Hippocampal formation (tissue), 2 donors: Measurements from ENCODE around the gene STK17A.
"Not testable (repeated sequence)": the region's sequence is repeated elsewhere in the genome, so short reads cannot be mapped to it uniquely, and the experiment has no call there.

Experiments used
- DNase-seq, 2 donors: peaks; one replicate each; lab custom pipeline; 2025; lab: John Stamatoyannopoulos, UW

Gene STK17A

DNA sequence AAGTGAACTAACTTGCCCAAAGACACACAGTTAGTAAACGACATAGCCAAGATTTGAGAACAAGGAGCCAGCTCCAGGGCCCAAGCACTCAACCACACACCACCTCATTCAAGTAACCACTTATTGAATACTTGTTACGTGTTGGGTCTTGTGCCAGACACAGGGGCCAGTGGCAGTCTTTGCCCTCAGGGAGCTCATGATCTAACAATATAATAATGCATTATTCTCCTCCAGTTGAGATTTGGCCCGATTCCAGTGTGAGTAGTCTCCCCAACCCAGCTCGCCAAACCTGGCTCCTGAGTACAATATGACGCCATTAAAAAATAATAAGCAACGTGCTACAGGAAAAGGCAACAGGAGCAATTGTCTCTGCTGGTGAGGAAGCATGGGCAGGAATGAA is 14.4 kb upstream of the STK17A start:
- no peak for DNase-seq

- no peak for DNase-seq
Observed at GRCh38 chr7:43569424-43569823, 13.5 kb upstream of the STK17A start.

- no peak for DNase-seq
Observed at GRCh38 chr7:43570688-43571365, 12.1 kb upstream of the STK17A start.

DNA sequence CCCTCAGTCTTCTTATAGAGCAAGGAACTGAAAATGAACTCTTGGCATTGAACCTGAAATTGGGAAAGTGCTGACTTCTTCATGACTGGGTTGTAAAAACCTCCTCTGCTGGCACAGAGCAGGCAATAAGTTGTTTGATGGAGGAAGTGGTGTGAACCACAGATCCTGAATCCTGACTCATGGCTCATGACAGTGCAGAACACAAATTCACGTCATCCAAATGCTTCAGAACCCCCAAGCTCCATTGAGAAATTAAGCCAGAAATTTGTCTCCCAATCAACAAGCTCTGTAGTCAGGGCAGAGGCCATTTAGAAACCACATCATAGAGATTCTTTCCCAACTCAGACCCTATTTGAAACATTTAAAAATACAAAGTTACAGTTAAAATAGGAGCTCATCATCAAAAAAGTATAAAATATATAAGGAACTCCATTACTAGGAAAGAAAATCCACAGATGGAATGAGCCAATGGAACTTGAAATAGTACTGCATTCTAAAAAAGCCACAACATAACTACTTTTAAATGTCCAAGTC is 10.3 kb upstream of the STK17A start:
- DNase-seq = peak in 1 of 2 donors; percentile 13

DNA sequence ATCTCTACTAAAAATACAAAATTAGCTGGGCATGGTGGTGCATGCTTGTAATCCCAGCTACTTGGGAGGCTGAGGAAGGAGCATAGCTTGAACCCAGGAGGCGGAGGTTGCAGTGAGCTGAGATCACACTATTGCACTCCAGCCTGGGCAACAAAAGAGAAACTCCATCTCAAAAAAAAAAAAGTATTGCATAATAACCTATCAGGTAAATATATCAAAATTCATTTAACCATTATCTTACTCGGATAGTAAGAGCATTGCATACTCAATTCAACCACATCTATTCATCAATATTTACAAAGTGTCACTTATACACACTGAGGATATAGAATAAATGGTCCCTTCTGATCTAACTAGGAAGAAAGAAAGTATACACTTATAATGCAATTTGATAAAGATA is 9.1 kb upstream of the STK17A start:
- DNase-seq = not testable (repeated sequence)

- DNase-seq = no peak
Observed at GRCh38 chr7:43575506-43575905, 7.4 kb upstream of the STK17A start.

DNA sequence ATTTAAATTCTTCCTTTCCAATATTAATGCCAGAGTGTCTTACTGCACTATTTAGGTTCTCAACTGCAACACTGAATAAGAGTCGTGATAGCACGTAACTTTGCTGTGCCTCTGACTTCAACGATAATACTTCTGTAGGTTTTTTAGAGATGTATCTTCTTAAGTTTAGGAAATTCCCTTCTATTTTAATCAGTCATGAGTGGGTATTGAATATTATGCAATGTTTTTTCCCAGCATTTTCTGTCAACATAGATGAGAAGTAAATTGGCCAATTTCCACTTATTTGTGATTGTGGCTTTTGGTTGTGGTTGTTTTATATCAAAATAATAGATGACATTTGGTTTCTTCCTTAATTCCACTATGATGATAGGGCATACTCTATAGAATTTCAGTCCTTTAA is 6.7 kb upstream of the STK17A start:
- no peak for DNase-seq

GRCh38 chr7:43577485-43577951 is 5.4 kb upstream of the STK17A start:
- no peak for DNase-seq

DNA sequence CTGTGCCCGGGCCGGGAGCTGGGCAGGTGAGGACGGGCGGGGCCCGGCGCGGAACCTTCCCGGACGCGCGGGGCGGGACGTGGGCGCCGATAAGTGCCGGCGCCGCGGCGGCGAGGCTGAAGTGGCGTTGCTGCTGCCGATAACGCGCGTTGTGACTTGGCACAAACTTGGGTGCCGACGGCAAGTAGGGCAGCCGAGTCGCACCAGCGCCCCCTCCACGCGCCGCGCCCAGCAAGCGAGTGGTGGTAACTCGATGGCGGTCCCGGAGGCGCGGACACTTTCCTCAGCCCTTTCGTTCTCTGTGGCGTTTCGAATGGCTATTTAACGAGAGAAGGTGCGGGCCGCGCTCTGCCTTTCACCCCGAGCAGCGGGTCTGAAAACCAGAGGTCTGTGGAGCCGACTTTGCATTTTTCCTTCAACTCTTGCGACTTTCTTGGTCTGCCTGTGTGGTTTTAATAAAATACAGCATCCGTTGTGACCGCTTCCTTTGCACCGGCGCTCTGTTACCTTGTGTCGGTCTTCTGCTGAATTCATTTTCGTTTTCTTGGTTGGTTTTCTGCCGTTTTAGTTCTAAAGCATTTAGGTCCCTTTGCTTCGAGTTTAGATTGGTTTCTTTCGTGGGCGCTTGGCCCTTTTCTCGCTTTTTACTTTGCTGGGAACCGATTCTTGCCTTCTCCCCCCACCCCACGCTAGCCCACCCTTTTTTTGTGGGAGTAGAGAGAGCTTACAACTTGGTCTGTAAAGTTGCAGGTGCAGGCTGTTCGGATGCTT is 701 bp downstream of the STK17A start:
- DNase-seq = peak; percentile 58 to 60

DNA sequence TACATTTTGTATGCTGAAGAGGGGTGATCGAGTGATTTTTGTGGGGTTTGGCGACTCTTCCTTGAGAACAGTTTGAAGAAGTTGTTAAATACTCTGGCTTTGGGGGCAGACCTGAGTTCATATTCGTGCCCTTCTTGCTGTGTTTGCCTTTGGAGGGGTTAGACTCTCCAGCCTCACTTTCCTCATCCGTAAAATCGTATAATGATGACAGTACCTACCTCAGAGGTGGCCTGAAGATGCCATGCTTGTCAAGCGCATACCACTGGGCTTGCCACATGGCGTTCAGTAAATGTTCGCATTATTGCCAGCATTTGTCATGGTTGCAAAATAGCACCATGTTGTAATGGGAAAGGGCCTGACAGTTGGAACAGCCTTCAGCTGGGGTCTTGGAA is 1.3 kb downstream of the STK17A start:
- no peak for DNase-seq

- DNase-seq = not testable (repeated sequence)
Observed at GRCh38 chr7:43584733-43585132, 1.8 kb downstream of the STK17A start.

GRCh38 chr7:43585562-43585961 is 2.7 kb downstream of the STK17A start:
- no peak for DNase-seq

DNA sequence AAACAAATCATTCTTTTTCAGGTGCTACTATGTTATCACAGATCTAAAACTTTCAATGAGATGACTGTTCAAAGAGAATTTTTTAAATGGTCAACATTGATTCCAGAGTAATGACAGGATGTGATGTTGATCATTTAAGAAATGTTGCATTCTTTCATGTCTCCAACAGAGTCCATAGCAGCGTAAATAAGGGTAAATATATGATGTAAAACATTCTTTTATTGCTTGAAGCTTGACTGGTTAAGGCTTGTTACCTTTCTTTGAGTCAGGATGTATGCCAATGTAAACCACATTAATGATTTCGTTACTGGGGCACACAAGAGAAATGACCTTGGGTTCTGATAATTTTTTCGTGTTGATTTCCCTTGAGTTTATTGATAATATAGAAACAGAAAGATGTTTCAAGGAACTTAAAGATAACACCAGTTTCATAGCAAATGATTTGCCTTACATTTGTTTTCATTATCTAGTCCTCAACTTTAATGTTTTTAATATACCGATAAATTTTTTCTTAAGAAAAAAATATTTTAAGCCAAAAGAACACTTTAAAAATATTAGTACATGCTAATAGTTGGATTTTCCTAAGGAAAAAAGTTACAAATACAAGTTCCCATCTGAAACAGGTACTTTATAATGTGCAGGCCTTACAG is 3.5 kb downstream of the STK17A start:
- DNase-seq = no peak

- no peak for DNase-seq
Observed at GRCh38 chr7:43588477-43589132, 5.7 kb downstream of the STK17A start.

GRCh38 chr7:43589133-43589478 is 6.2 kb downstream of the STK17A start:
- DNase-seq = no peak

DNA sequence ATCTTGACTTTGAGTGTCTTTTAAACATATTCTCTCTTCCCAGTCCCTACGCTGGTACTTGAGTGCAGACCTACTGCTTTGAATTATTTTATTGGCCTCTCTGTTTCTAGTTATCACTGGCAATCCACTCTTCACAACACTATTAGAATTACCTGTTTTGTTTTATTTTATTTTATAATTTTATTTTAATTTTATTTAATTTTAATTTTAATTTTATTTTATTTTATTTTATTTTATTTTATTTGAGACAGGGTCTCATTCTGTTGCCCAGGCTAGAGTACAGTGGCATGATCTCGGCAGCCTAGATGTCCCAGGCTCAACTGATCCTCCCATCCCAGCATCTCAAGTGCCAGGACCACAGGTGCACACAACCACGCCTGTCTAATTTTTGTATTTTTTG is 6.8 kb downstream of the STK17A start:
- no peak for DNase-seq

DNA sequence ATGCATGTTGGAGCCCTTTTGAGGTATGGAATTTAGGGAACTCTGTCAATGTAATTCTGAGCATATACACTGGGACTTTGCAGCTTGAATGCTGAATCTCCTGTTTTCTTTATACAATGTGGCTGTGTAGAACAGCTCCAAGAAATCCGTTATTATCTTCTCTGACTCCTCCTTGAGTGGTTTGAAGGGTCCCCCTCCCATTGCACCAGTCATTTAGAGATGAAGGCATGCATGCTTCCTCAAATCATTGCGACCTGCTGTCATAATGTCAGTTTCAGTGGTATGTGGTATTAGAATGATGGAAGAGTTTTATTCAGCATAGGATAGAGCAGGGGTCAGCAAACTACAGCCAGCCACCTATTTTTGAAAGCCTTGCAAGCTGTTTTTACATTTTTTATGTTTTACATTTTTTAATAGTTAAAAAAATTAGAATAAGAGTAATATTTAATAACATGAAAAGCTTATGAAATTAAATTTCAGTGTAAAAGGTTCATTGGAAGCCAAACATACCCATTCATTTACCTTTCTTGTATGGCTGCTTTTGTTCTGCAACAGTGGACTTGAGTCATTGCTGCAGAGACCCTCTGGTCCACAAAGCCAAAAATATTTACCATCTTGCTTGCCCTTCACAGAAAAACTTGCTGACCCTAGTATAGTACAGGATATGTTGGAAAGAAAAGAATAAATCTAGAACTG is 8.1 kb downstream of the STK17A start:
- no peak for DNase-seq

DNA sequence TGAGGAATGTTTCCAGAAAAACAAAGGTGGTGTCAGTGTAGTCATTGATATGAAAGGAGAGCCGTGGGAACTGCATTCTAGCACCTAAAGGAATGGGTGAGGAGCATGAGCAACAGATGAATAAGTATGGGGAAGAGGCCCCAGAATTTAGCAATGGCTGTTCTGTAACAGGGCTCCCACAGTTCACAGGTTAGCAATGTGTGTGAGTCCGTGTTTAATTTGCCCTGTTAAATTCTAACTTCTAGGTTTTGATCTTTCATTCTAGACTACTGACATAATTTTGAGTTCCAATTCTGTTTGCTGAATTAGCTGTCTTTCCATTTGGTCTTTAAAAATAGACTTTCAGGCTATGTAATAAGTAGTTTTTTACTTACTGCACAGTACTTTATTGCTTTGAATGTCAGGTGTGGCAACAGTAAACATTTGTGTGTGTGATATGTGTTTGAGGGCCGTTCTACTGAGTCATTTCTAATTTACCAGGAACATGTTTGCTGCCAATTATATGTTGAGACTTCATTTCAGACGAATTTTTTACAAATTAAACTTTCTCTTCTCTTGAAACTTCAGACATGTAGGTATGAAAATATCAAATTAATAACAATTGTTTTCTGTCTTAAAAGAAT is 8.8 kb downstream of the STK17A start:
- DNase-seq = no peak

GRCh38 chr7:43592326-43592725 is 9.4 kb downstream of the STK17A start:
- no peak for DNase-seq

DNA sequence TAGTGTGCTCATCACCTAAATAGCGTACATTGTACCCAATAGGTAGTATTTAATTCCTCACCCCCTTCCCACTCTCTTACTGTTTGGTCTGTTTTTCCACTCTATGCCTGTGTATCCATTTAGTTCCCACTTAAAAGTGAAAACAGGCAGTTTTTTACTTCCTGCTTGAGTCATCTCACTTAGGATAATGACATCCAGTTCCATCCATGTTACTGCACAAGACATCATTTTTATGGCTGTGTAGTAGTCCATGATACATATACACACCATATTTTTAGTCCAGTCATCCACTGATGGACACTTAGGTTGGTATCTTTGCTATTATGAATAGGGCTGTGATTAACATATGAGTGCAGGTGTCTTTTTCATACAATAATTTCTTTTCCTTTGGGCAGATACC is 10.1 kb downstream of the STK17A start:
- DNase-seq = no peak

DNA sequence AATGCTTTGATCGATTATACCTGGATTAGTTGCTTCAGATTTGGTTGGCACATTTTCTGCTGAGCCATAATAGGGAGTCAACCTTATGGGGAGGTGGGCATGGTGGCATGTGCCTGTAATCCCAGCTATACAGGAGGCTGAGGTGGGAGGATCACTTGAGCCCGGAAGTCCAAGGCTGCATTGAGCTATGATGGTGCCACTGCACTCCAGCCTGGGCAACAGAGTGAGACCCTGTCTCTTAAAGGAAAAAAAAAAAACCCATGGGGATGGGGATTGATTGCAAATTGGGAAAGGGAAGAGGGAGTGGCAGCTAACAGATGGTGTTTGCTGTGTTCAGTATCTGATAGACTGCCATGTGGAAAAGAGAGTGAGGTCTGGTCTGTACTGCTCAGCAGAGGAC is 11.1 kb downstream of the STK17A start:
- DNase-seq = no peak
